ENCODE data around the gene FOXP3. TPM values are rescaled to one million over a fixed set of nuclear protein-coding genes. Genes with fewer than 3 reads are reported as not detected.

The FOXP3 gene
- total RNA-seq, 1 experiment from 2014 or later: not detected

- Histone ChIP-seq H3K36me3 (ENCODE audit: insufficient read depth, low read length, poor library complexity, severe bottlenecking) (no peaks in the 10 kb centered on the region), H3K27ac (ENCODE audit: low read depth, low read length, poor library complexity, severe bottlenecking) (no peak overlapping the region), H3K4me3 (ENCODE audit: low read depth, low read length, poor library complexity, severe bottlenecking) (no peak overlapping the region), H3K27me3 (replicated peaks; ENCODE audit: insufficient read depth, low read depth, low read length, poor library complexity) (no peaks in the 10 kb centered on the region), H3K9me3 (ENCODE audit: low read depth, low read length, poor library complexity, severe bottlenecking) (no peaks in the 10 kb centered on the region), H3K4me1 (ENCODE audit: insufficient read depth, low read length, poor library complexity, severe bottlenecking) (peaks cover 11% of the 10 kb centered on the region)
- POLR2A ChIA-PET (ENCODE audit: low non-redundant PET): no interaction called here
- BruUV-seq (replicated peaks): no TSS peak
- DNase-seq (ENCODE audit: low spot score): no peak
- TF ChIP-seq, protein P1, sequence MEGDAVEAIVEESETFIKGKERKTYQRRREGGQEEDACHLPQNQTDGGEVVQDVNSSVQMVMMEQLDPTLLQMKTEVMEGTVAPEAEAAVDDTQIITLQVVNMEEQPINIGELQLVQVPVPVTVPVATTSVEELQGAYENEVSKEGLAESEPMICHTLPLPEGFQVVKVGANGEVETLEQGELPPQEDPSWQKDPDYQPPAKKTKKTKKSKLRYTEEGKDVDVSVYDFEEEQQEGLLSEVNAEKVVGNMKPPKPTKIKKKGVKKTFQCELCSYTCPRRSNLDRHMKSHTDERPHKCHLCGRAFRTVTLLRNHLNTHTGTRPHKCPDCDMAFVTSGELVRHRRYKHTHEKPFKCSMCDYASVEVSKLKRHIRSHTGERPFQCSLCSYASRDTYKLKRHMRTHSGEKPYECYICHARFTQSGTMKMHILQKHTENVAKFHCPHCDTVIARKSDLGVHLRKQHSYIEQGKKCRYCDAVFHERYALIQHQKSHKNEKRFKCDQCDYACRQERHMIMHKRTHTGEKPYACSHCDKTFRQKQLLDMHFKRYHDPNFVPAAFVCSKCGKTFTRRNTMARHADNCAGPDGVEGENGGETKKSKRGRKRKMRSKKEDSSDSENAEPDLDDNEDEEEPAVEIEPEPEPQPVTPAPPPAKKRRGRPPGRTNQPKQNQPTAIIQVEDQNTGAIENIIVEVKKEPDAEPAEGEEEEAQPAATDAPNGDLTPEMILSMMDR (conservative IDR thresholded peaks at IDR 0.05; ENCODE audit: low read depth, low read length): no peak
- TF ChIP-seq EZH2 (IDR thresholded peaks at IDR 0.05; ENCODE audit: borderline replicate concordance, low read depth, low read length, poor library complexity, severe bottlenecking): no peak
- CTCF ChIA-PET: no interaction called here
- intact Hi-C loops (cut with micrococcal nuclease; ENCODE audit: unreplicated experiment): no loop called here
These were observed 7.9 kb upstream of the FOXP3 start for GRCh38 chrX:49272421-49272820.

DNA sequence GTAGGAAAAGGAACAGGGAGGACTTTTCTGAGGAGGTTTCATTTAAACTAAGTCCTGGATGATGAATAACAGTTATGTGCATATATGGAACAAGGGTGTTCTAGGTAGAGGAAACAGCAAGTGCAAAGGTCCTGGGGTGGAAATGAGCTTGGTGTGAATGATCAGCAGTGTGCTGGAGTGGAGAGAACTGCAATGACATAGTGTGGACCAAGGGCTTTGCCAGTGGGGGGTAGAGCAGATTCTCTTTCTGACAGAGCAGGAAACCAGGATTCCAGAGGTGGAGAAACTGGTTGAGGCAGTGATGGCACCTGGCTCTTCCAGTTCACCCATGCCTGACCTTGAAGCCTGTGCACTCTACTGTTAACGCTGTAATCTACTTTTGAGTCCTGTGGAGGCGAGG, 6.8 kb upstream of the FOXP3 start:
- TSS peak; percentile 63 for BruUV-seq (replicated peaks)
- Histone ChIP-seq H3K4me1 (ENCODE audit: insufficient read depth, low read length, poor library complexity, severe bottlenecking) (peaks cover 11% of the 10 kb centered on the region), H3K9me3 (ENCODE audit: low read depth, low read length, poor library complexity, severe bottlenecking) (no peaks in the 10 kb centered on the region), H3K27me3 (replicated peaks; ENCODE audit: insufficient read depth, low read depth, low read length, poor library complexity) (no peaks in the 10 kb centered on the region), H3K27ac (ENCODE audit: low read depth, low read length, poor library complexity, severe bottlenecking) (no peak overlapping the region), H3K4me3 (ENCODE audit: low read depth, low read length, poor library complexity, severe bottlenecking) (peak overlapping the region; percentile 63), H3K36me3 (ENCODE audit: insufficient read depth, low read length, poor library complexity, severe bottlenecking) (no peaks in the 10 kb centered on the region)
- no peak for DNase-seq (ENCODE audit: low spot score)
- ChIA-PET CTCF (no interaction called here), POLR2A (ENCODE audit: low non-redundant PET) (no interaction called here)
- intact Hi-C loops (cut with micrococcal nuclease; ENCODE audit: unreplicated experiment): no loop called here
- TF ChIP-seq, protein P1 (conservative IDR thresholded peaks at IDR 0.05; ENCODE audit: low read depth, low read length): no peak
- no peak for TF ChIP-seq EZH2 (IDR thresholded peaks at IDR 0.05; ENCODE audit: borderline replicate concordance, low read depth, low read length, poor library complexity, severe bottlenecking)

- Histone ChIP-seq H3K27ac (ENCODE audit: low read depth, low read length, poor library complexity, severe bottlenecking) (peak overlapping the region; percentile 97), H3K27me3 (replicated peaks; ENCODE audit: insufficient read depth, low read depth, low read length, poor library complexity) (no peaks in the 10 kb centered on the region), H3K4me1 (ENCODE audit: insufficient read depth, low read length, poor library complexity, severe bottlenecking) (peaks cover 11% of the 10 kb centered on the region), H3K9me3 (ENCODE audit: low read depth, low read length, poor library complexity, severe bottlenecking) (no peaks in the 10 kb centered on the region), H3K4me3 (ENCODE audit: low read depth, low read length, poor library complexity, severe bottlenecking) (peak overlapping the region; percentile 63), H3K36me3 (ENCODE audit: insufficient read depth, low read length, poor library complexity, severe bottlenecking) (no peaks in the 10 kb centered on the region)
- intact Hi-C loops (cut with micrococcal nuclease; ENCODE audit: unreplicated experiment): no loop called here
- DNase-seq (ENCODE audit: low spot score): no peak
- no peak for TF ChIP-seq EZH2 (IDR thresholded peaks at IDR 0.05; ENCODE audit: borderline replicate concordance, low read depth, low read length, poor library complexity, severe bottlenecking)
- TF ChIP-seq, protein P1 (conservative IDR thresholded peaks at IDR 0.05; ENCODE audit: low read depth, low read length): no peak
- BruUV-seq (replicated peaks): no TSS peak
- CTCF ChIA-PET: no interaction called here
- POLR2A ChIA-PET (ENCODE audit: low non-redundant PET): no interaction called here
These were observed 5.9 kb upstream of the FOXP3 start for GRCh38 chrX:49270249-49270921.

Measured in A673 (cell line).